ENCODE data around the gene DMXL1. TPM values are rescaled to one million over a fixed set of nuclear protein-coding genes. Genes with fewer than 3 reads are reported as not detected.

The DMXL1 gene
- total RNA-seq, 1 experiment from 2014 or later = 20.6 TPM

DNA sequence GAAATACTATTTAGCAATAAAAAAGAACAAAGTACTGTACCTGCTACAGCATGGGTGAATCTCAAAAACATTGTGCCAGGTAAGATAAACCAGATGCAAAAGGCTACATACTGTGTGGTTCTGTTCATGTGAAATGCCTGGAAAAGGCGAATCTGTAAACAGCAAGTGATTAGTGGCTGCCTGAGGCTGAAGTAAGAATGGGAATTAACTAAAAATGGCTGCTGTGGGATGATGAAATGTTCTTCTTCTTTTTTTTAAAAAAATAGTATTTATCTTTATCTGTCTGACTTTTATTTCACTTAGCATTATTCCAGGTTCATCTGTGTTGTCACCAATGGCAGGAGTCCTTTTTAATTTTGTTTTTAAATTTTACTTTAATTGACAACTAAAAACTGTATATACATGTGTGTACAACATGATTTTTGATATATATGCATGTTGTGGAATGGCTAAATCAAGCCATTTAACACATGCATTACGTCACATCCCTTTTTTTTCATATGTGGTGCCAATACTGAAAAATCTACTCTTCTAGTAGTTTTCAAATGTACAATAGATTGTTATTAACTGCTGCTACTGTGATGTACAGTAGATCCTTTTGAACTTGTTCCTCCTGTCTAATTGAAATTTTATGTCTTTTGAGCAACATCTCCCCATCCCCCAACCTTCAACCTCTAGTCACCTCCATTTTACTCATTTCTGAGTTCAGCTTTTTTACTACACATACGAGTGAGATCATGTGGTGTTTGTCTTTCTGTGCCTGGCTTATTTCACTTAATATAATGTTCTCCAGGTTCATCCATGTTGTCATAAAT lies 222.0 kb downstream of the DMXL1 start:
- H3K4me2 ChIP-seq (ENCODE audit: low read length) = no peak overlapping the region
- intact Hi-C loops (cut with micrococcal nuclease) = no loop called here
- peaks cover 6% of the 10 kb centered on the region; the same call in 1 of the 2 replicates for H3K79me2 ChIP-seq (ENCODE audit: low read length)
- ChIA-PET POLR2A (ENCODE audit: unreplicated experiment) (no interaction called here), CTCF (no interaction called here)
- TF ChIP-seq EZH2phosphoT487 (IDR thresholded peaks at IDR 0.05; ENCODE audit: borderline replicate concordance, low read length) = no peak
- TF ChIP-seq, protein P1, sequence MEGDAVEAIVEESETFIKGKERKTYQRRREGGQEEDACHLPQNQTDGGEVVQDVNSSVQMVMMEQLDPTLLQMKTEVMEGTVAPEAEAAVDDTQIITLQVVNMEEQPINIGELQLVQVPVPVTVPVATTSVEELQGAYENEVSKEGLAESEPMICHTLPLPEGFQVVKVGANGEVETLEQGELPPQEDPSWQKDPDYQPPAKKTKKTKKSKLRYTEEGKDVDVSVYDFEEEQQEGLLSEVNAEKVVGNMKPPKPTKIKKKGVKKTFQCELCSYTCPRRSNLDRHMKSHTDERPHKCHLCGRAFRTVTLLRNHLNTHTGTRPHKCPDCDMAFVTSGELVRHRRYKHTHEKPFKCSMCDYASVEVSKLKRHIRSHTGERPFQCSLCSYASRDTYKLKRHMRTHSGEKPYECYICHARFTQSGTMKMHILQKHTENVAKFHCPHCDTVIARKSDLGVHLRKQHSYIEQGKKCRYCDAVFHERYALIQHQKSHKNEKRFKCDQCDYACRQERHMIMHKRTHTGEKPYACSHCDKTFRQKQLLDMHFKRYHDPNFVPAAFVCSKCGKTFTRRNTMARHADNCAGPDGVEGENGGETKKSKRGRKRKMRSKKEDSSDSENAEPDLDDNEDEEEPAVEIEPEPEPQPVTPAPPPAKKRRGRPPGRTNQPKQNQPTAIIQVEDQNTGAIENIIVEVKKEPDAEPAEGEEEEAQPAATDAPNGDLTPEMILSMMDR (conservative IDR thresholded peaks at IDR 0.05; ENCODE audit: low read depth, low read length) = no peak
- H3K36me3 ChIP-seq (ENCODE audit: low read depth, low read length) = no peaks in the 10 kb centered on the region
- H2AFZ ChIP-seq (ENCODE audit: low read length) = no peak overlapping the region
- no peak overlapping the region for H3K9ac ChIP-seq (ENCODE audit: low read length)
- ATAC-seq = no peak
- H3K27me3 ChIP-seq (ENCODE audit: low read length) = no peaks in the 10 kb centered on the region
- BruUV-seq (replicated peaks) = no TSS peak
- no peak for DNase-seq
- H3K27ac ChIP-seq (ENCODE audit: low read length) = no peak overlapping the region
- peaks cover 15% of the 10 kb centered on the region for H3K4me1 ChIP-seq (ENCODE audit: insufficient read depth, low read length)
- no peaks in the 10 kb centered on the region for H3F3A ChIP-seq (ENCODE audit: low read length, unreplicated experiment)
- H3K4me3 ChIP-seq (ENCODE audit: low read length) = no peak overlapping the region
- H3K9me3 ChIP-seq (ENCODE audit: low read length) = no peaks in the 10 kb centered on the region
- H4K20me1 ChIP-seq (ENCODE audit: low read length) = no peaks in the 10 kb centered on the region
- no peaks in the 10 kb centered on the region for H3K9me2 ChIP-seq (replicated peaks; ENCODE audit: low read length)

DNA sequence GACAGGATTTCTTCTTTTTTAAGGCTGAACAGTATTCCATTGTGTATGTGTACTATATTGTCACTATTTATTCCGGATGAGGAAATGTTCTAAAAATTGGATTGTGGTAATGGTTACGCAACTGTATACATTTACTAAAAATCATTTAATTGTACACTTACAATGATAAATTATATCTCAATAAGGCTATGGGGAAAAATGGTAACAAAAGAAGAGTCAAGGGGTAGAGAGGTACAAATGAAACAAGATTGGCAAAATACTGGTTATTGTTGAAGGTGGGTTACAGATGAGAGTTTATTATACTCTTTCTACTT lies 222.6 kb downstream of the DMXL1 start:
- Histone ChIP-seq H3K9me3 (ENCODE audit: low read length) (no peaks in the 10 kb centered on the region), H3F3A (ENCODE audit: low read length, unreplicated experiment) (no peaks in the 10 kb centered on the region), H3K27me3 (ENCODE audit: low read length) (no peaks in the 10 kb centered on the region), H2AFZ (ENCODE audit: low read length) (no peak overlapping the region), H3K4me2 (ENCODE audit: low read length) (no peak overlapping the region), H3K4me3 (ENCODE audit: low read length) (no peak overlapping the region), H3K9me2 (replicated peaks; ENCODE audit: low read length) (no peaks in the 10 kb centered on the region), H3K79me2 (ENCODE audit: low read length) (peaks cover 6% of the 10 kb centered on the region; the same call in 1 of the 2 replicates), H3K36me3 (ENCODE audit: low read depth, low read length) (no peaks in the 10 kb centered on the region), H4K20me1 (ENCODE audit: low read length) (no peaks in the 10 kb centered on the region), H3K27ac (ENCODE audit: low read length) (no peak overlapping the region), H3K4me1 (ENCODE audit: insufficient read depth, low read length) (peaks cover 10% of the 10 kb centered on the region), H3K9ac (ENCODE audit: low read length) (no peak overlapping the region)
- DNase-seq (no peak), ATAC-seq (no peak)
- POLR2A ChIA-PET (ENCODE audit: unreplicated experiment) = no interaction called here
- BruUV-seq (replicated peaks) = no TSS peak
- intact Hi-C loops (cut with micrococcal nuclease) = no loop called here
- CTCF ChIA-PET = no interaction called here
- TF ChIP-seq, protein P1 (conservative IDR thresholded peaks at IDR 0.05; ENCODE audit: low read depth, low read length) = no peak
- TF ChIP-seq EZH2 (IDR thresholded peaks at IDR 0.05; ENCODE audit: low read length, unreplicated experiment) (no peak), EZH2phosphoT487 (IDR thresholded peaks at IDR 0.05; ENCODE audit: borderline replicate concordance, low read length) (no peak)

Small RNAs within 50 kb of the gene (microRNA-seq; reads per million reads assigned to microRNA genes)
- gene MIR5706 (ENCODE audit: unreplicated experiment) = not detected

Other genes starting within 250 kb of the DMXL1 start
- 16.5 and 24.4 TPM in 2 replicates for gene DTWD2, start 82.5 kb upstream of the DMXL1 start, total RNA-seq (2014; rRNA removed)